Measurements from ENCODE around the gene IPP.
"Not testable (repeated sequence)": the region's sequence is repeated elsewhere in the genome, so short reads cannot be mapped to it uniquely, and the experiment has no call there.

Gene IPP

DNA sequence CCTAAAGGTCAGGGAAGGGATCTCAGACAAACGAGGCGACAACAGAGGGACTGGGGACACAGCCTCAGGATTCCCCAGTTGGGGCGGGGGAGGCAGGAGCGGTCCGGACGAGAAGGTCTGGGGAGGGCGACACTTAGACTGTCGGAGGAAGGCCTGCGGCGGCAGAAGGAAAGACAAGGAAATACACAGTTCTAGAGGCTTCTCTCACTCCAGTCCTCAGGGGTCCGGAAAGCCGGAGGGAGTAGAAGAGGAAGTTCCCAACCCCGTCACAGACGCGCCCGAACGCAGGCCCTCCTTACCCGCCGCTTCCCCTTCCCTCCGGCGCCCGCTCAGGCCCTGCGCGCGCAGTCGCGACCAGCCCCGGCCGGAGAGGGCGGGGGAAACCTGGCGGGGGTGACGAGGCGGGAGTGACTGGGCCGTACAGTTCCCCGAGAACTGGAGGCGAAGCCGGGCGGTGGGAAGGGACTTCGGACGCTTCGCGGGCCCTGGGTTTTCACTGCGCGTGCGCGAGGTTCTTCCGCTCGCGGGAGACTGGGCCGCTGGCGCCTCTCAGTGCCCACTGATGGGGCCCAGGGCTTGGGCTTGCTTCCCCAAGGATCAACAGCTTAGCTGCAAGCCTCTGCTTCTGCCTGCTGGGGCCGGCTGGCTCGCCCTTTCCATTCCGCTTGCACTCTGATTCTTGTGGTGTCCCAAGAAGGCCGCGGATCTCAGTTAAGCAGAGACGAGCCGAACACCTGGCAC lies at the start of gene IPP:
TSS of gene IPP (minus strand) at position 356 of the 741 bp plus-strand sequence. CDS start 4,242 bp downstream, outside the sequence.
- peak; percentile 94 for DNase-seq (ENCODE audit: low read depth)

GRCh38 chr1:45796946-45797345 lies 46.5 kb upstream of the IPP start:
- DNase-seq (ENCODE audit: low read depth): no peak

DNA sequence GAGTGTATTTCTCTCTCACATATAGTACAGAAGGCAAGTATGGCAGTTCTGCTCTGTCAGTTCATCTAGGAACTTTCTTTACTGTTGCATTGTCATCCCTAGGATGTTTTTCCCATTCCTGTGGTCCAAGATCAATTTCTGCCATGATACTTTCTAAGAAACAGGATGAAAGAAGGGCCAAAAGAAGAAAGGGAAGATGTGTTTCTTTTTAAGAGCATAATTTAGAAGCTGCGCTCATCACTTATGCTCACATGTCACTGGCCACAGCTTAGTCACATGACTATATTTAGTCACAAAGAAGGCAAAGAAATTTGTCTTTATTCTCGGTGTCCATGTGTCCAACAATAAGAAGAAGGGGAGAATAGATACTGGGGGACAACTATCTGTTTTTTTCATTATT lies 45.9 kb upstream of the IPP start:
- no peak for DNase-seq (ENCODE audit: low read depth)

DNA sequence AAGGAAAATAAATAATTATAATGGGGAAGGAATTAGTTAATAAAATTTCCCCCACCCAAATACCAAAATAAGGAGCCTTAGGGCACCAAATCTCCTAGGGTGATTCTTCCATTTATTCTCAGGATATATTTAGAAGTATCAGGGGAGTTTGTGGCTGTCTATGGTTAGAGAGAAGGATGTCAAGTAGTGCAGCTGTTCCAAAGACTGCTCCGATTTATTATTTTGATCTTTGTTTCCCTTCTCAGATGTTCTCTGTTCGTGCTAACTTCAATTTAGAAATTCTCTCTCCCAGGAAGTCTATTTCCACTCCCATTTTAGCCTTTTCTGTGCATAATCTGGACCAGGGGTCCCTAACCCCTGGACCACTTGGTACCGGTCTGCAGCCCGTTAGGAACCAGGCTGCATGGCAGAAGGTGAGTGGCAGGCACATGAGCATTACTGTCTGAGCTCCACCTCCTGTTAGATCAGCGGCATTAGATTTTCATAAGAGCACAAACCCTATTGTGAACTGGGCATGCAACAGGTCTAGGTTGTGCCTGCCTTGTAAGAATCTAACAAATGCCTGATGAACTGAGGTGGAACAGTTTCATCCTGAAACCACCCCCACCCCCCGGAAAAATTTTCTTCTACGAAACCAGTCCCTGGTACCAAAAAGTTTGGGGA lies 43.6 kb upstream of the IPP start:
- no peak for DNase-seq (ENCODE audit: low read depth)

DNA sequence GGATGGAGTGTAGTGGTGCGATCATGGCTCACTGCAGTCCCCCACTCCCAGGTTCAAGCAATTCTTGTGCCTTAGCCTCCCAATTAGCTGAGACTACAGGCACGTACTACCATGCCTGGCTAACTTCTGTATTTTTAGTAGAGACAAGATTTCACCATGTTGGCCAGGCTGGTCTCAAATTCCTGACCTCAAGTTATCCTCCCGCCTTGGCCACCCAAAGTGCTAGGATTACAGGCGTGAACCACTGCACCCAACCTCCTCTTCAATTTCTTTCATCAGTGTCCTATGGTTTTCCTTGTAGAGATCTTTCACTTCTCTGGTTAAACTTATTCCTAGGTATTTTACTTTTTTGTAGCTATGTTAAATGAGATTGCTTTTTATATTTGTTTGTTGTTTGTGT lies 42.3 kb upstream of the IPP start:
- no peak for DNase-seq (ENCODE audit: low read depth)

DNA sequence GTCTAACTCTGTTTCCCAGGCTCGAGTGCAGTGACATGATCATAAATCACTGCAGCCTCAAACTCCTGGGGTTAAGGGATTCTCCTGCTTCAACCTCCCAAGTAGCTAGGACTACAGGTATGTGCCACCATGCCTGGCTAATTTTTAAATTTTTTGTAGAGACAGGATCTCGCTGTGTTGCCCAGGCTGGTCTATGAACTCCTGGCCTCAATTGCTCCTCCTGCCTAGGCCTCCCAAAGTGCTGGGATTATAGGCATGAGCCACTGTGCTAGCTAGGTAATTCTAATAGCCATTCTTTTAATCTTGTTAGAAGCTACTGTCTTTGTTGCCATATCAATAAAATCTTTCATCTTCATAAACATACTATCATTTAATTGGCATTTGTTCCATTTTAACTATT lies 39.1 kb upstream of the IPP start:
- no peak for DNase-seq (ENCODE audit: low read depth)

- no peak for DNase-seq (ENCODE audit: low read depth)
These were observed 37.5 kb upstream of the IPP start for GRCh38 chr1:45787905-45788304.

DNA sequence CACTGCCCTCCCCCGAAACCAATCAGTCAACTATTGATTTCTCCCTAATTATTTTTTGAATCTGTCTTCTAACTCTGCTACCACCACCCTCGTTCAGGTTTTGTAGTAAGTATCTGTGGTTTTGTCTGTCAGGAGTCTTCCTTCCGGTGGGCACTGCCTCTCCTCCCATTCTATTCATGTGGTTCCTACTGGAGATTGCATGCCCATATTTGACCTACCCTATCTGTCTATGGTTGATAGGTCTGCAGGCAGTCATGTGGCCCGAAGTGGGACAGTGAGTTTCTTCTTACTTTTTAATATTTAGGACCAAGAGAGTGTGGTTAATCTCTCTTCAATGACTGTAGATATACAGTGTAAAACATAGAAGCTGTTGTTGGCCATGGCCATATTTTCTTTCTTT lies 35.1 kb upstream of the IPP start:
- DNase-seq (ENCODE audit: low read depth): no peak

- DNase-seq (ENCODE audit: low read depth): no peak
These were observed 25.3 kb upstream of the IPP start for GRCh38 chr1:45775794-45776193.

- DNase-seq (ENCODE audit: low read depth): no peak
These were observed 22.5 kb upstream of the IPP start for GRCh38 chr1:45772971-45773370.

GRCh38 chr1:45769261-45769932 lies 18.9 kb upstream of the IPP start:
- DNase-seq (ENCODE audit: low read depth): no peak

DNA sequence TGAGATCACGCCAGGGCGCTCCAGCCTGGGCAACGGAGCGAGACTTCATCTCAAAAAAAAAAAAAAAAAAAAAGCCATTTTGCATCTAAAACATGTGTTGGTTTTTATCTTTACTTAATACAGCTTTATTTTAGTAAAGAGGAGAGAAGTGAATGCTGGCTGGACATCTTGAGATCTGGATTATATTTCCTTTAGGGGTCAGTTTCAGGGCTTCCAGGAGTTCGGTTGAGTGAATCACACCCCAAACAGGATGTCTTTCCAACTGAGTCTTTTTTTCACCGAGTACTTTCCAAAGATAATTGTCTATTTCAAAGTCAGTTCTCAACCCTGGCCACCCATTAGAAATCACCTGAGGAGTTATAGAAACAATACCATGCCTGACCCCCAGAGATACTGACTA lies 16.6 kb upstream of the IPP start:
- peak; percentile 19 for DNase-seq (ENCODE audit: low read depth)

DNA sequence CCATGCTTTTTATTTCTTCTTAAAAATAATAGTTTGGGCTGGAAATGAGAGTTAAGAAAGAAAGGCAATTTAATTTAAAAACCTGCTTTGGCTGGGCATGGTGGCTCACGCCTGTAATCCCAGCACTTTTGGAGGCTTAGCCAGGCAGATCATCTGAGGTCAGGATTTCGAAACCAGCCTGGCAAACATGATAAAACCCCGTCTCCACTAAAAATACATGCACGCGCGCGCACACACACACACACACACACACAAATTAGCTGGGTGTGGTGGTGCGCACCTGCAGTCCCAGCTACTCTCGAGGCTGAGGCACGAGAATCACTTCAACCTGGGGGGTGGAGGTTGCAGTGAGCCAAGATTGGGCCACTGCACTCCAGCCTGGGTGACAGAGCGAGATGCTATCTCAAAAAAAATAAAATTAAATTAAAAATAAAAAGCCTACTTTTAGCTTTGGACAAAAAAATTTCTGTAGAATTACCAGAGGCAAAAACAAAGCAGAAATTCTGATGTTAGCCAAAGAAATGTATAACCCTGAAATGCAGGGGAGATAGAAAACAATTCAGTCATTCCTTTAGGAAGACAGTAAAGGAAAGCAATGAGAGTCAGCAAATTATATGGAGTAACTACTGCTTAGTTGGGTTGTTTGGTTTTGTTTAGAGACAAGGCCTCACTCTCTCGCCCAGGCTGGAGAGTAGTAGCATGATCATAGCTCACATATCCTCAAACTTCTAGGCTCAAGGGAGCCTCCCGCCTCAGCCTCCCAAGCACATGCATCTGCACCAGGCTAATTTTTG lies 15.7 kb upstream of the IPP start:
- DNase-seq (ENCODE audit: low read depth): no peak

- DNase-seq (ENCODE audit: low read depth): no peak
These were observed 11.8 kb upstream of the IPP start for GRCh38 chr1:45762291-45762690.

DNA sequence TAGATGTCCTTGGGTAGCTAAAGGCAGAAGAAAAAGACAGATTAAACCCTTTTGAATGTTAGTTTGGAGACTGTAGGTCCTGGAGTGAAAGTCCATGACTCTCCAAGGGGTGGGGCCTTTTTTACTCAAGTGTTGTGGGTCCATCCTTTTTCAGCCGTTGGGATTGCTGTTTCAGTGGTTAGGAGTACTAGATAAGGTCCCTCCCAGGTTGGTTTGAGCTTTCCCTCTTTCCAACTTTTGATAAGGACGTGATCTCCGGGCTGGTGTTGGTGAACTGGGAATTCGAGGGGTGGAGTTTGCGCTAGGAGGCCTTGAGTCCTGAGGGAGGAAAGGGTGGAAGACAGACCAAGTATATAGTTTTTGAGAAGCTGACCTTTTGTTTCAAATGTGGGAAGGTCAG lies 5.2 kb upstream of the IPP start:
- no peak for DNase-seq (ENCODE audit: low read depth)

DNA sequence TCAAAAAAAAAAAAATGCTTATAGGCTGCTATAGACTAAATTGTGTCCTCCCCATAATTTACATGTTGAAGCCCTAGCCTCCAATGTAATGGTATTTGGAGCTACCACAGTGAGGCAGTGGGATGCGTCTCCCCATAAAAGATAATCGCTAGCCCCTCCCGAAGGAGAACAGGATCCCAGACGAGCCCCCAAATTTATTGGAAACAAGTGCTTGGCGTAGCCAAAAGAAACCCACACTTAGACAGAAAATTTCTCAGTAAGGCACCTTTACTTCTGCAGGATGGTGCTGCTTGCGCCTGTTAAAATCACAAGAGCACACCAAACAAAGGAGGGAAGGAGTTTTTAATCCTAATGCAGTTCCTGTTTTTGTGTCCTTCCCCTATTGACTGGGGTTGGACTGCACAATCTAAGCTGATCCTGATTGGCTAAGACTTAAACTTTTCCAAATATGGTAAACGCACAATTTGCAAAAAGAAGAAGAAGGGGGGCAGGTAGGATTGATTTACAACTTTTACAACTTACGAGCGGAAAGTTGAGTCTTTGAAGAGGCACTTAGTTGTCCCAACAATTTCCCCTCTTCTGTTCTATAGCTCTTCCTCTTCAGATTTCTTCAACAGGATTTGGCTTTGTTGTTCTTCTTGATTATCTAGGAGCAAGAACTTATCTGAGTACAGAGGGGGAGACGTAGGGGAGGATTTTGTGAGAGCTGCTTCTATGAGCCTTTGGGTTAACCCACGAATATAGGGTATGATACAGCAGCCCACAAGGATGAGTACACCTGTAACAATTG lies 3.0 kb upstream of the IPP start:
- no peak for DNase-seq (ENCODE audit: low read depth)

DNA sequence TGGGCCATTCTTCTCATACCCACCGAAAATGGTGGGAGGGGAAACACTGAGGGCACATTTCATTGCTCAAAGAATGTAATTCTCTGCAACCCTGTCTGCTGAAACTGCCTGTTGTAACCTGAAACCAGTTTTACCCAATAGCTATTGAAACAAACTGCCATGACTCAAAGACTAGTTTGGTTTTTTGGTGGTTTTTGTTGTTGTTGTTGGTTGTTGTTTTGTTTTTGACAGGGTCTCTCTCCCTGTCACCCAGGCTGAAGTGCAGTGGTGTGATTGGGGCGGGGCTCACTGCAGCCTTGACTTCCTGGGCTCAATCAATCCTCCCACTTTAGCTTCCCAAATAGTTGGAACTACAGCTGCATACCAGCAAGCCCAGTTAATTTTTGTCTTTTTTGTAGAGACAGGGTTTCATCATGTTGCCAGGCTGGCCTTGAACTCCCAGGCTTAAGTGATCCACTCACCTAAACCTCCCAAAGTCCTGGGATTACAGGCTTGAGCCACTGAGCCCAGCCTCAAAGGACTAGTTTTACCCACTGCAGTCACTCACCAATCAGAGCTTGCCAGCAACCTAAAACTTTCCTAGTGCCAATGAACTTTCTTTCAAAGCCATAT lies 2.1 kb upstream of the IPP start:
- DNase-seq (ENCODE audit: low read depth): no peak

DNA sequence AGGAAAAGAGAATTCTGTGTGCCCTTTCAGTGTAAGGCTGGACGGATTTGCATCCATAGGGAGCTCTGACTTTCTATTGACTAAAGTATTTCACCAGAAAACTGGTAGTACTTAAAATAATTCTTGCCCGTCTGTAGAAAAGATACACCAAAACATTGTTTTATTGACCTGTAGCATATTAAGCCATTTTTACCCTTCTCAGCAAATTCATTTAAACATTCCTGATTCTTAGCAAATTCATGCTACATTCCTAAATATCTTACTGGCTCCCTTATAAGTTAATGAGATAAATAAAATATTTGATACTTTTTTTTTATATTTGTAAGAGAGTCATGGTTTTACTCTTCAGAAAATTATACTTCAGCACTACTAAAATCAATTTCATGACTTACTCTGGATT lies 1.6 kb upstream of the IPP start:
- no peak for DNase-seq (ENCODE audit: low read depth)

DNA sequence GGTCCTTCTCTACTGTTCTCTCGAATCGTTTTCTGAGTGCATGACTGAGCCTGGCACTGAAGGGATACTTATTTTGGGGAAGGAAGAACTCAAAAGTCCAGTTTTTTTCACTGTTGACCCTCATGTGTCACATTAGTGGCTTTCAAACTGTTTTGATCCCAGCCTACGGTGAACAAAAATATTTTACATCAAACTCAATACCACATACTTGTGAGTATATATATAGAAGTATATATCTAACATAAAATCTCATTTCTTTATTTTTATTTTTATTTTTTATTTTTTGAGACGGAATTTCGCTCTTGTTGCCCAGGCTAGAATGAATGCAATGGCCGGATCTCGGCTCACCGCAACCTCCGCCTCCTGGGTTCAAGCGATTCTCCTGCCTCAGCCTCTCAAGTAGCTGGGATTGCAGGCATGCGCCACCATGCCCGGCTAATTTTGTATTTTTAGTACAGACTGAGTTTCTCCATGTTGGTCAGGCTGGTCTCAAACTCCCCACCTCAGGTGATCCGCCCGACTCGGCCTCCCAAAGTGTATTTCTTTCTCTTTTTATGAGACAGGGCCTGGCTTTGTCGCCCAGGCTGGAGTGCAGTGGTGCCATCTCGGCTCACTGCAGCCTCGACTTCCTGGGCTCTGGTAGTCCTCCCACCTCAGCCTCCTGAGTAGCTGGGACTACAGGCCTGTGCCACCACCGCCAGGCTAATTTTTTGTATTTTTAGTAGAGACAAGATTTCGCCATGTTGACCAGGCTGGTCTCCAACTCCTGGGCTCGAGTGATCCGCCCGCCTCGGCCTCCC lies 786 bp upstream of the IPP start:
- DNase-seq (ENCODE audit: low read depth): not testable (repeated sequence)

DNA sequence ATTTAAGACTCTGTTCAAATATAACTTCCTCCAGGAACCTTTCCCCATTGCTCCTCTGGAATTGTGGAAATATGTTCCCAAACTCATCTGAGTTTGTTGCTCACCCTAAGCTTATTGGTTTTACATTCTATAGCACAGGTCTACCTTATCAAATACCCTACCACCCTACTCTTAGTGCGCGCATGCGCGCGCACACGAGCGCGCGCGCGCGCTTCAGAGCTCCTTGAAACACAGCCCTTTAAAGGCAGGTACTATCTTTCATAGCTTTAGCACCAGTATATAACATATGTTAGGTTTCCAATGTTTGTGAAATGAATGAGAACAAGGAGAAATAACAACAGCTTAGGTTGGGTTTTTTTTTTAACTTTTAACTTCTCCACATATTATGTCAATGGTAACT lies 3.5 kb downstream of the IPP start:
- no peak for DNase-seq (ENCODE audit: low read depth)
